ENCODE results near the gene MPP3.
"Not testable (repeated sequence)": the region's sequence is repeated elsewhere in the genome, so short reads cannot be mapped to it uniquely, and the experiment has no call there.

- not testable (repeated sequence) for TF ChIP-seq CTCF (conservative IDR thresholded peaks at IDR 0.05; ENCODE audit: low read depth, low read length); EZH2phosphoT487 (IDR thresholded peaks at IDR 0.05; ENCODE audit: borderline replicate concordance, low read length); EZH2 (IDR thresholded peaks at IDR 0.05; ENCODE audit: low read length, unreplicated experiment)
These were observed 9.4 kb upstream of the MPP3 start for GRCh38 chr17:43842091-43842974.
